Muscle of arm (tissue), 12 donors: ENCODE measurements around the gene PSMB2. TPM values are rescaled to one million over a fixed set of nuclear protein-coding genes. Genes with fewer than 3 reads are reported as not detected.

ENCODE experiments used
- DNase-seq: peaks from one replicate; pipeline ENCODE4 v3.0.0-alpha.2; 2013
- polyA plus RNA-seq, 12 donors: library from polyadenylated mRNA; unstranded; fragments of 120-200 nt; gene quantifications; one replicate each; pipeline ENCODE4 v1.2.1, GENCODE V29; 2013; ENCODE audit not compliant: insufficient read length in 12 of 12

Gene PSMB2
- polyA plus RNA-seq, 12 donors = 34.6 to 72.2 (median 64.1) TPM; not detected in 1

- no peak for DNase-seq
Measured at GRCh38 chr1:35558374-35559316, 82.7 kb downstream of the PSMB2 start.

GRCh38 chr1:35557611-35558373 lies 83.5 kb downstream of the PSMB2 start, which contains the start of gene NCDN:
Gene NCDN, plus strand, starts transcription at chr1:35557799. Its CDS starts 392 bp downstream, at chr1:35558191.
- DNase-seq = peak; percentile 97

GRCh38 chr1:35557118-35557610 lies 84.2 kb downstream of the PSMB2 start, which contains the start of gene KIAA0319L:
Gene KIAA0319L, minus strand, starts transcription at chr1:35557403. Its CDS starts 2,912 bp downstream, at chr1:35554491.
- DNase-seq = no peak

GRCh38 chr1:35556484-35557117 lies 84.7 kb downstream of the PSMB2 start:
- DNase-seq = no peak

- DNase-seq = no peak
Measured at GRCh38 chr1:35555601-35556477, 85.5 kb downstream of the PSMB2 start.

GRCh38 chr1:35555212-35555584 lies 86.1 kb downstream of the PSMB2 start:
- no peak for DNase-seq

GRCh38 chr1:35554266-35555211 lies 86.8 kb downstream of the PSMB2 start:
- DNase-seq = no peak

GRCh38 chr1:35553851-35554250 lies 87.5 kb downstream of the PSMB2 start:
- DNase-seq = no peak

Other genes with a start within 250 kb of the PSMB2 start
- gene KIAA0319L, start 84.1 kb downstream of the PSMB2 start, polyA plus RNA-seq = 100 to 1,000 TPM in 1 of 12 donors, 10 to 100 TPM in 11; 29.4 to 175 (median 41.0) TPM
- gene NCDN, start 83.7 kb downstream of the PSMB2 start, polyA plus RNA-seq = 10 to 100 TPM in 10 of 12 donors, 1 to 10 TPM in 1, not detected in 1; 5.6 to 18.0 (median 13.9) TPM
- 1 to 10 TPM in 2 of 12 donors, under 1 TPM in 8, not detected in 2; 0.31 to 2.3 (median 0.57) TPM for gene TFAP2E, start 68.2 kb downstream of the PSMB2 start, polyA plus RNA-seq
- gene C1orf216, start 77.4 kb upstream of the PSMB2 start, polyA plus RNA-seq = 10 to 100 TPM in 6 of 12 donors, 1 to 10 TPM in 5, not detected in 1; 6.4 to 14.0 (median 10.6) TPM
- gene CLSPN, start 128.5 kb upstream of the PSMB2 start, polyA plus RNA-seq = 10 to 100 TPM in 1 of 12 donors, 1 to 10 TPM in 10, not detected in 1; 2.6 to 10.4 (median 7.3) TPM
- 10 to 100 TPM in 10 of 12 donors, 1 to 10 TPM in 1, not detected in 1; 9.4 to 30.5 (median 14.8) TPM for gene AGO4, start 166.5 kb upstream of the PSMB2 start, polyA plus RNA-seq
- 10 to 100 TPM in 7 of 12 donors, 1 to 10 TPM in 5; 8.2 to 39.8 (median 10.4) TPM for gene AGO1, start 241.7 kb upstream of the PSMB2 start, polyA plus RNA-seq